HEK293T (cell line): ENCODE data around the gene LRRTM3.

Experiments used
- CTBP1 ChIP-seq: fragments of 450-650 bp; IDR thresholded peaks from 2 replicates; pipeline ENCODE4 v1.6.1; 2016; ENCODE audit warnings: borderline replicate concordance
- FOXK2 ChIP-seq: fragments of 450-650 bp; IDR thresholded peaks from 2 replicates; pipeline ENCODE4 v1.6.1; 2016; ENCODE audit warnings: mild to moderate bottlenecking
- PKNOX1 ChIP-seq: fragments of 450-650 bp; IDR thresholded peaks from 2 replicates; pipeline ENCODE4 v1.6.1; 2016

- TF ChIP-seq PKNOX1 (no peak), CTBP1 (no peak), FOXK2 (no peak)
These were observed 151.5 kb downstream of the LRRTM3 start for GRCh38 chr10:67077376-67077775.
